GM21717 (cell line): ENCODE data around the gene KLF2.
"Not testable (repeated sequence)": the region's sequence is repeated elsewhere in the genome, so short reads cannot be mapped to it uniquely, and the experiment has no call there.

ENCODE experiments used
- ATAC-seq: cut with Tn5 transposase; IDR thresholded peaks from one replicate; pipeline ENCODE4 v1.9.1; 2021; ENCODE audit warnings: mild to moderate bottlenecking, moderate library complexity; ENCODE audit not compliant: unreplicated experiment

The KLF2 gene

GRCh38 chr19:16324384-16325160, at the start of gene KLF2:
KLF2 (plus strand) TSS chr19:16324826; CDS start chr19:16324924, 98 bp downstream.
- ATAC-seq = peak; percentile 46

- no peak for ATAC-seq
Observed at GRCh38 chr19:16280306-16280705, 44.3 kb upstream of the KLF2 start.

- no peak for ATAC-seq
Observed at GRCh38 chr19:16281743-16282142, 42.9 kb upstream of the KLF2 start.

GRCh38 chr19:16283210-16284061, 41.2 kb upstream of the KLF2 start:
- ATAC-seq = no peak

- ATAC-seq = no peak
Observed at GRCh38 chr19:16284505-16284904, 40.1 kb upstream of the KLF2 start.

GRCh38 chr19:16285079-16285478, 39.5 kb upstream of the KLF2 start:
- not testable (repeated sequence) for ATAC-seq

- ATAC-seq = no peak
Observed at GRCh38 chr19:16285769-16286498, 38.7 kb upstream of the KLF2 start.

GRCh38 chr19:16288544-16288943, 36.1 kb upstream of the KLF2 start:
- ATAC-seq = no peak

- ATAC-seq = no peak
Observed at GRCh38 chr19:16289594-16289993, 35.0 kb upstream of the KLF2 start.

GRCh38 chr19:16290692-16291091, 33.9 kb upstream of the KLF2 start:
- no peak for ATAC-seq

GRCh38 chr19:16293118-16294091, 31.2 kb upstream of the KLF2 start:
- no peak for ATAC-seq

GRCh38 chr19:16295057-16295456, 29.6 kb upstream of the KLF2 start:
- ATAC-seq = no peak

- ATAC-seq = no peak
Observed at GRCh38 chr19:16296713-16297112, 27.9 kb upstream of the KLF2 start.

- no peak for ATAC-seq
Observed at GRCh38 chr19:16297575-16298178, 26.9 kb upstream of the KLF2 start.

GRCh38 chr19:16298334-16298733, 26.3 kb upstream of the KLF2 start:
- no peak for ATAC-seq

- no peak for ATAC-seq
Observed at GRCh38 chr19:16301999-16302694, 22.5 kb upstream of the KLF2 start.

GRCh38 chr19:16303755-16304154, 20.9 kb upstream of the KLF2 start:
- no peak for ATAC-seq

GRCh38 chr19:16304511-16304910, 20.1 kb upstream of the KLF2 start:
- not testable (repeated sequence) for ATAC-seq

GRCh38 chr19:16305060-16305459, 19.6 kb upstream of the KLF2 start:
- ATAC-seq = not testable (repeated sequence)
